HCEC 1CT (cell line): Measurements from ENCODE around the gene DNLZ.

ENCODE experiments used
- DNase-seq: peaks from one replicate; pipeline ENCODE4 v3.0.0-alpha.2; 2017

The DNLZ gene

GRCh38 chr9:136314944-136315343 lies 48.6 kb downstream of the DNLZ start:
- DNase-seq = no peak

- no peak for DNase-seq
Measured at GRCh38 chr9:136314056-136314416, 49.5 kb downstream of the DNLZ start.

- DNase-seq = no peak
Measured at GRCh38 chr9:136313111-136314055, 50.2 kb downstream of the DNLZ start.

GRCh38 chr9:136312436-136312835 lies 51.1 kb downstream of the DNLZ start:
- no peak for DNase-seq

GRCh38 chr9:136312009-136312375 lies 51.6 kb downstream of the DNLZ start:
- DNase-seq = no peak

GRCh38 chr9:136311051-136312008 lies 52.2 kb downstream of the DNLZ start:
- no peak for DNase-seq

GRCh38 chr9:136310273-136311030 lies 53.1 kb downstream of the DNLZ start:
- DNase-seq = no peak

- DNase-seq = no peak
Measured at GRCh38 chr9:136309806-136310220, 53.7 kb downstream of the DNLZ start.
